Measurements from ENCODE around the gene UQCRHL.

The UQCRHL gene

GRCh38 chr1:15834406-15835204 lies 27.2 kb upstream of the UQCRHL start:
- peak; percentile 99 for TF ChIP-seq YY1 (IDR thresholded peaks at IDR 0.05; ENCODE audit: low read depth)
- no peak for TF ChIP-seq ZBTB7A (IDR thresholded peaks at IDR 0.05; ENCODE audit: low read depth)
- no peak for TF ChIP-seq REST (IDR thresholded peaks at IDR 0.05; ENCODE audit: low read depth)
- TF ChIP-seq USF1 (IDR thresholded peaks at IDR 0.05): no peak
- TF ChIP-seq TCF12 (IDR thresholded peaks at IDR 0.05; ENCODE audit: low read depth): no peak; the same call in none of the 2 replicates
- peak; percentile 95 for TF ChIP-seq EGR1 (IDR thresholded peaks at IDR 0.05)
- TF ChIP-seq NFIC (IDR thresholded peaks at IDR 0.05): peak; percentile 35
- TF ChIP-seq FOXM1 (IDR thresholded peaks at IDR 0.05; ENCODE audit: borderline replicate concordance, low read depth): no peak
- TF ChIP-seq CREB1 (IDR thresholded peaks at IDR 0.05; ENCODE audit: low read depth): peak; percentile 39; the same call in 1 of the 2 replicates
- peak; percentile 98 for TF ChIP-seq TEAD4 (IDR thresholded peaks at IDR 0.05)
- TF ChIP-seq EP300 (IDR thresholded peaks at IDR 0.05; ENCODE audit: borderline replicate concordance): 0 out of 2 replicates have a peak, but pooled peaks have one; percentile 35
- TF ChIP-seq CEBPB (IDR thresholded peaks at IDR 0.05): no peak
- no peak for TF ChIP-seq RAD21 (IDR thresholded peaks at IDR 0.05; ENCODE audit: low read depth)
- TF ChIP-seq MAX (IDR thresholded peaks at IDR 0.05): peak; percentile 92
- TF ChIP-seq TAF1 (IDR thresholded peaks at IDR 0.05; ENCODE audit: low read depth): peak; percentile 62; the same call in 1 of the 2 replicates

GRCh38 chr1:15833842-15834405 lies 26.5 kb upstream of the UQCRHL start:
- TF ChIP-seq CREB1 (IDR thresholded peaks at IDR 0.05; ENCODE audit: low read depth): no peak
- no peak for TF ChIP-seq MAX (IDR thresholded peaks at IDR 0.05)
- no peak for TF ChIP-seq TAF1 (IDR thresholded peaks at IDR 0.05; ENCODE audit: low read depth)
- TF ChIP-seq TEAD4 (IDR thresholded peaks at IDR 0.05): no peak
- no peak for TF ChIP-seq CEBPB (IDR thresholded peaks at IDR 0.05)
- TF ChIP-seq TCF12 (IDR thresholded peaks at IDR 0.05; ENCODE audit: low read depth): no peak
- TF ChIP-seq FOXM1 (IDR thresholded peaks at IDR 0.05; ENCODE audit: borderline replicate concordance, low read depth): no peak
- no peak for TF ChIP-seq ZBTB7A (IDR thresholded peaks at IDR 0.05; ENCODE audit: low read depth)
- no peak for TF ChIP-seq NFIC (IDR thresholded peaks at IDR 0.05)
- TF ChIP-seq REST (IDR thresholded peaks at IDR 0.05; ENCODE audit: low read depth): no peak
- no peak for TF ChIP-seq EP300 (IDR thresholded peaks at IDR 0.05; ENCODE audit: borderline replicate concordance)
- no peak for TF ChIP-seq YY1 (IDR thresholded peaks at IDR 0.05; ENCODE audit: low read depth)
- TF ChIP-seq RAD21 (IDR thresholded peaks at IDR 0.05; ENCODE audit: low read depth): no peak
- no peak for TF ChIP-seq EGR1 (IDR thresholded peaks at IDR 0.05)
- TF ChIP-seq USF1 (IDR thresholded peaks at IDR 0.05): no peak

- no peak for TF ChIP-seq MAX (IDR thresholded peaks at IDR 0.05)
These were observed 25.7 kb upstream of the UQCRHL start for GRCh38 chr1:15833069-15833679.

GRCh38 chr1:15830258-15830657 lies 22.8 kb upstream of the UQCRHL start:
- TF ChIP-seq RAD21 (IDR thresholded peaks at IDR 0.05; ENCODE audit: low read depth) (no peak), NFIC (IDR thresholded peaks at IDR 0.05) (no peak), EGR1 (IDR thresholded peaks at IDR 0.05) (no peak), MAX (IDR thresholded peaks at IDR 0.05) (no peak), TAF1 (IDR thresholded peaks at IDR 0.05; ENCODE audit: low read depth) (no peak), REST (IDR thresholded peaks at IDR 0.05; ENCODE audit: low read depth) (no peak), CREB1 (IDR thresholded peaks at IDR 0.05; ENCODE audit: low read depth) (no peak), ZBTB7A (IDR thresholded peaks at IDR 0.05; ENCODE audit: low read depth) (no peak), TEAD4 (IDR thresholded peaks at IDR 0.05) (no peak), YY1 (IDR thresholded peaks at IDR 0.05; ENCODE audit: low read depth) (no peak), CEBPB (IDR thresholded peaks at IDR 0.05) (no peak), FOXM1 (IDR thresholded peaks at IDR 0.05; ENCODE audit: borderline replicate concordance, low read depth) (no peak), USF1 (IDR thresholded peaks at IDR 0.05) (no peak), EP300 (IDR thresholded peaks at IDR 0.05; ENCODE audit: borderline replicate concordance) (no peak), TCF12 (IDR thresholded peaks at IDR 0.05; ENCODE audit: low read depth) (no peak)
